Measurements from ENCODE around the gene ZNF598.
"Not testable (repeated sequence)": the region's sequence is repeated elsewhere in the genome, so short reads cannot be mapped to it uniquely, and the experiment has no call there.

ZNF598 gene

GRCh38 chr16:1960665-1961630, 48.7 kb downstream of the ZNF598 start:
- DNase-seq (ENCODE audit: low spot score), result peak; percentile 77

GRCh38 chr16:1959269-1960039, 50.2 kb downstream of the ZNF598 start, which contains the start of gene NDUFB10:
TSS of gene NDUFB10 (plus strand) at chr16:1959538. CDS start at chr16:1959625, 87 bp downstream.
- peak; percentile 90 for DNase-seq (ENCODE audit: low spot score)

GRCh38 chr16:1958715-1959268, 50.8 kb downstream of the ZNF598 start:
- no peak for DNase-seq (ENCODE audit: low spot score)

- DNase-seq (ENCODE audit: low spot score), result not testable (repeated sequence)
Observed at GRCh38 chr16:1958143-1958491, 51.5 kb downstream of the ZNF598 start.

- not testable (repeated sequence) for DNase-seq (ENCODE audit: low spot score)
Observed at GRCh38 chr16:1957434-1958142, 52.0 kb downstream of the ZNF598 start.

- no peak for DNase-seq (ENCODE audit: low spot score)
Observed at GRCh38 chr16:1953734-1954133, 55.9 kb downstream of the ZNF598 start.

GRCh38 chr16:1950559-1950958, 59.1 kb downstream of the ZNF598 start:
- no peak for DNase-seq (ENCODE audit: low spot score)

- DNase-seq (ENCODE audit: low spot score), result no peak
Observed at GRCh38 chr16:1950047-1950446, 59.6 kb downstream of the ZNF598 start.

GRCh38 chr16:1949507-1949906, 60.1 kb downstream of the ZNF598 start:
- no peak for DNase-seq (ENCODE audit: low spot score)

Small RNAs within 50 kb of the gene (small RNA-seq; reads per million reads assigned to genes)
- 0 to 0.13 reads per million in 2 experiments for gene AC005363.2
- gene RN7SL219P, result 0 to 0.04 reads per million in 2 experiments
- gene SNORA10, result 0 reads per million in 2 experiments
- gene SNORA64, result 0 reads per million in 2 experiments
